Brain microvascular endothelial cell (primary cell): ENCODE results near the gene MAN1A2.
"Not testable (repeated sequence)": the region's sequence is repeated elsewhere in the genome, so short reads cannot be mapped to it uniquely, and the experiment has no call there.

ENCODE experiments used
- DNase-seq: peaks from one replicate; pipeline ENCODE4 v3.0.0-alpha.2; 2020
- H3K27ac ChIP-seq: fragments of 250-450 bp; sonication (Bioruptor Pico); 2 replicates; pipeline ENCODE4 v1.5.1; 2020; ENCODE audit warnings: mild to moderate bottlenecking, moderate library complexity
- H3K27me3 ChIP-seq: fragments of 250-450 bp; sonication (Bioruptor Pico); replicated peaks from 2 replicates; pipeline ENCODE4 v1.5.1; 2020; ENCODE audit warnings: mild to moderate bottlenecking
- H3K36me3 ChIP-seq: fragments of 250-450 bp; sonication (Bioruptor Pico); replicated peaks from 2 replicates; pipeline ENCODE4 v1.5.1; 2020; ENCODE audit warnings: mild to moderate bottlenecking
- H3K4me3 ChIP-seq: 2 replicates; pipeline ENCODE4 v1.5.1; 2011; ENCODE audit warnings: low read depth, mild to moderate bottlenecking, control low read depth, low read length, moderate library complexity
- in situ Hi-C: cut with HindIII; loops from 2 replicates; pipeline ENCODE4 v1.10.0; 2017; ENCODE audit warnings: low sequenced_read_pairs, low pct_ligation_motif_present
- TF ChIP-seq, protein P1 (sequence below): IDR thresholded peaks from 2 replicates; pipeline ENCODE4 v1.5.1; 2011; ENCODE audit warnings: low read depth, mild to moderate bottlenecking, moderate library complexity, low read length, control low read depth, inconsistent platforms; ENCODE audit errors: missing control alignments

Gene MAN1A2

DNA sequence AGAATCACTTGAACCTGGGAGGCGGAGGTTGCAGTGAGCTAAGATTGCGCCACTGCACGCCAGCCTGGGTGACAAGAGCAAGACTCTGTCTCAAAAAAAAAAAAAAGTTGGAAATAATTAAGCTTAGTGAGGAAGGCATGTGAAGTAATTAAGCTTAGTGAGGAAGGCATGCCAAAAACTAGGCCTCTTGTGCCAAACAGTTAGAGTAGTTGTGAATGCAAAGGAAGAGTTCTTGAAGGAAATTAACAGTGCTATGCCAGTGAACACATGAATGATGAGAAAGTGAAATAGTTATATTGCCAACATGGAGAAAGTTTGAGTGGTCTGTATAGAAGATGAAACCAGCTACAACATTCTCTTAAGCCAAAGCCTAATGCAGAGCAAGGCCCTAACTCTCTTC, 85.0 kb downstream of the MAN1A2 start:
- H3K27ac ChIP-seq = no peak overlapping the region
- no peak for DNase-seq
- in situ Hi-C loops = no loop called here
- no peak overlapping the region for H3K4me3 ChIP-seq
- H3K27me3 ChIP-seq = no peaks in the 10 kb centered on the region
- TF ChIP-seq, protein P1, sequence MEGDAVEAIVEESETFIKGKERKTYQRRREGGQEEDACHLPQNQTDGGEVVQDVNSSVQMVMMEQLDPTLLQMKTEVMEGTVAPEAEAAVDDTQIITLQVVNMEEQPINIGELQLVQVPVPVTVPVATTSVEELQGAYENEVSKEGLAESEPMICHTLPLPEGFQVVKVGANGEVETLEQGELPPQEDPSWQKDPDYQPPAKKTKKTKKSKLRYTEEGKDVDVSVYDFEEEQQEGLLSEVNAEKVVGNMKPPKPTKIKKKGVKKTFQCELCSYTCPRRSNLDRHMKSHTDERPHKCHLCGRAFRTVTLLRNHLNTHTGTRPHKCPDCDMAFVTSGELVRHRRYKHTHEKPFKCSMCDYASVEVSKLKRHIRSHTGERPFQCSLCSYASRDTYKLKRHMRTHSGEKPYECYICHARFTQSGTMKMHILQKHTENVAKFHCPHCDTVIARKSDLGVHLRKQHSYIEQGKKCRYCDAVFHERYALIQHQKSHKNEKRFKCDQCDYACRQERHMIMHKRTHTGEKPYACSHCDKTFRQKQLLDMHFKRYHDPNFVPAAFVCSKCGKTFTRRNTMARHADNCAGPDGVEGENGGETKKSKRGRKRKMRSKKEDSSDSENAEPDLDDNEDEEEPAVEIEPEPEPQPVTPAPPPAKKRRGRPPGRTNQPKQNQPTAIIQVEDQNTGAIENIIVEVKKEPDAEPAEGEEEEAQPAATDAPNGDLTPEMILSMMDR = no peak
- no peaks in the 10 kb centered on the region for H3K36me3 ChIP-seq

- Histone ChIP-seq H3K4me3 (no peak overlapping the region), H3K27ac (no peak overlapping the region), H3K27me3 (no peaks in the 10 kb centered on the region), H3K36me3 (no peaks in the 10 kb centered on the region)
- in situ Hi-C loops = no loop called here
- no peak for DNase-seq
- TF ChIP-seq, protein P1 = no peak
Observed at GRCh38 chr1:117453958-117454357, 86.7 kb downstream of the MAN1A2 start.

GRCh38 chr1:117458410-117458809, 91.2 kb downstream of the MAN1A2 start:
- H3K36me3 ChIP-seq, in situ Hi-C loops, DNase-seq, H3K27ac ChIP-seq, H3K4me3 ChIP-seq, H3K27me3 ChIP-seq: not testable (repeated sequence)

DNA sequence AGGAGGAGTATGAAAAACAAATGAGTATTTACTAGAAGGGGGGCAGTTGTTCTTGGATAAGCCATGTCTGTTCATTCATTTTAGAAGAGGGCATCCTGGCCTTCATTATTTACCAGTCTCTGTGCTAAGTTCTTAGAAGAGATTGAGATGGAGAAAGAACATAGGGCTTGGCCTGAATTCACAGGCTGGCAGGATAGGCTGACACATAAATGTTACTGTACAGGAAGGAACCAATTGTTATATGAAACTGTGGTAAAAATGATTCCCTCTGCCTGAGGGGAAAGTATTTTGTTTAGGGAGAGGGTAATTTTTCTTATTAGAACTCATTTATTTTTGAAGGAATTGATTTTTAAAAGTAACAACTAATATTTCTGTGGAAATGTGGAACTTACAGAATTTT, 99.5 kb downstream of the MAN1A2 start:
- no peak overlapping the region for H3K4me3 ChIP-seq
- no peaks in the 10 kb centered on the region for H3K27me3 ChIP-seq
- no peak for DNase-seq
- in situ Hi-C loops = no loop called here
- TF ChIP-seq, protein P1 = no peak
- no peak overlapping the region for H3K27ac ChIP-seq
- H3K36me3 ChIP-seq = no peaks in the 10 kb centered on the region

- TF ChIP-seq, protein P1 = no peak
- no peak overlapping the region for H3K27ac ChIP-seq
- no peaks in the 10 kb centered on the region for H3K36me3 ChIP-seq
- in situ Hi-C loops = no loop called here
- no peak for DNase-seq
- H3K4me3 ChIP-seq = no peak overlapping the region
- no peaks in the 10 kb centered on the region for H3K27me3 ChIP-seq
Observed at GRCh38 chr1:117467336-117467735, 100.1 kb downstream of the MAN1A2 start.

- Histone ChIP-seq H3K36me3 (no peaks in the 10 kb centered on the region), H3K27ac (no peak overlapping the region), H3K4me3 (no peak overlapping the region), H3K27me3 (no peaks in the 10 kb centered on the region)
- no peak for DNase-seq
- TF ChIP-seq, protein P1 = no peak
- in situ Hi-C loops = no loop called here
Observed at GRCh38 chr1:117473063-117473462, 105.8 kb downstream of the MAN1A2 start.

GRCh38 chr1:117475495-117475894, 108.2 kb downstream of the MAN1A2 start:
- H3K27ac ChIP-seq, H3K36me3 ChIP-seq, DNase-seq, H3K4me3 ChIP-seq, in situ Hi-C loops, H3K27me3 ChIP-seq: not testable (repeated sequence)
